OCI-LY7 (cell line): Measurements from ENCODE around the gene RALGAPA2. TPM values are rescaled to one million over a fixed set of nuclear protein-coding genes. Genes with fewer than 3 reads are reported as not detected.

ENCODE experiments used
- BruUV-seq: library from RNA; stranded (reverse); fragments of 400-500 nt; replicated peaks from 2 replicates; lab custom pipeline; 2021; lab: Mats Ljungman, UMichigan
- CTCF ChIA-PET: fragments of 300-600 bp; sonication (Branson Sonifier 250); formaldehyde crosslinking; loops from one replicate; lab custom pipeline; 2022; ENCODE audit warnings: antibody characterized with exemption; ENCODE audit not compliant: unreplicated experiment; lab: Charles Lee
- POLR2A ChIA-PET: fragments of 300-600 bp; sonication (Branson Sonifier 250); formaldehyde crosslinking; loops from one replicate; lab custom pipeline; 2022; ENCODE audit warnings: antibody characterized with exemption; lab: Charles Lee
- DNase-seq: peaks from one replicate; pipeline ENCODE4 v3.0.0-alpha.2; 2015; ENCODE audit warnings: low spot score
- H2AFZ ChIP-seq: fragments of 200-600 bp; sonication (generic), shearing (Covaris generic); 2 replicates; pipeline ENCODE4 v1.6.1; 2014; ENCODE audit warnings: mild to moderate bottlenecking, antibody characterized with exemption, low read length, moderate library complexity
- H3K27ac ChIP-seq: fragments of 200-600 bp; sonication (generic); 2 replicates; pipeline ENCODE4 v1.5.1; 2014; ENCODE audit warnings: mixed run types, low read depth, mild to moderate bottlenecking, moderate library complexity, low read length, inconsistent platforms; ENCODE audit not compliant: poor library complexity, severe bottlenecking
- H3K36me3 ChIP-seq: fragments of 200-600 bp; sonication (generic); 2 replicates; pipeline ENCODE4 v1.6.1; 2014; ENCODE audit warnings: mild to moderate bottlenecking, antibody characterized with exemption, low read length, moderate library complexity, mixed read lengths; ENCODE audit not compliant: insufficient read depth
- H3K4me1 ChIP-seq: fragments of 200-600 bp; sonication (generic); 2 replicates; pipeline ENCODE4 v1.5.1; 2014; ENCODE audit warnings: mild to moderate bottlenecking, low read length; ENCODE audit not compliant: insufficient read depth, poor library complexity, severe bottlenecking
- H3K4me2 ChIP-seq: fragments of 200-600 bp; sonication (generic); 2 replicates; pipeline ENCODE4 v1.6.1; 2014; ENCODE audit warnings: mild to moderate bottlenecking, low read length
- H3K4me3 ChIP-seq: fragments of 200-600 bp; sonication (generic); 2 replicates; pipeline ENCODE4 v1.5.1; 2014; ENCODE audit warnings: mild to moderate bottlenecking, low read depth, low read length; ENCODE audit not compliant: poor library complexity, severe bottlenecking
- H3K79me2 ChIP-seq: fragments of 200-600 bp; sonication (generic); 2 replicates; pipeline ENCODE4 v1.6.1; 2016; ENCODE audit warnings: low read depth, mild to moderate bottlenecking, low read length, moderate library complexity, mixed read lengths; ENCODE audit not compliant: insufficient read depth
- H3K9me2 ChIP-seq: fragments of 200-600 bp; sonication (generic); 2 replicates; pipeline ENCODE4 v1.6.1; 2016; ENCODE audit warnings: mild to moderate bottlenecking, low read length, mixed read lengths; ENCODE audit not compliant: insufficient read depth
- H3K9me3 ChIP-seq: fragments of 200-600 bp; sonication (generic); 2 replicates; pipeline ENCODE4 v1.6.1; 2014; ENCODE audit warnings: mild to moderate bottlenecking, mixed run types, low read length, mixed read lengths
- H4K20me1 ChIP-seq: fragments of 200-600 bp; sonication (generic); 2 replicates; pipeline ENCODE4 v1.6.1; 2014; ENCODE audit warnings: mild to moderate bottlenecking, antibody characterized with exemption, low read length, moderate library complexity, mixed read lengths; ENCODE audit not compliant: insufficient read depth
- CTCF ChIP-seq: fragments of 200-600 bp; sonication (generic); conservative IDR thresholded peaks from 2 replicates; pipeline ENCODE4 v1.5.1; 2014; ENCODE audit warnings: mild to moderate bottlenecking, antibody characterized with exemption, low read length, moderate library complexity, mixed read lengths
- EZH2phosphoT487 ChIP-seq: fragments of 200-600 bp; sonication (generic); IDR thresholded peaks from 2 replicates; pipeline ENCODE4 v1.6.1; 2018; ENCODE audit warnings: low read depth, borderline replicate concordance, mild to moderate bottlenecking, mixed run types, antibody characterized with exemption, low read length, moderate library complexity, mixed read lengths
- intact Hi-C: fragments of 100-400 bp; cut with micrococcal nuclease; formaldehyde crosslinking; loops from one replicate; pipeline ENCODE4 v1.10.0; 2022; ENCODE audit not compliant: unreplicated experiment
- total RNA-seq, 2 experiments: library from RNA; depleted of rRNA in 1 of 2; stranded (reverse); fragments of >200 nt in 1 of 2; shearing (Covaris generic) in 1 of 2; gene quantifications; 2 replicates each; pipeline ENCODE4 v1.2.3, GENCODE V29; 2014 to 2022

RALGAPA2 gene
- total RNA-seq, 2 experiments from 2014 or later = 9.1 to 17.8 TPM

GRCh38 chr20:20492521-20493332 lies 219.7 kb downstream of the RALGAPA2 start:
- H3K79me2 ChIP-seq = no peaks in the 10 kb centered on the region
- H3K4me1 ChIP-seq = no peaks in the 10 kb centered on the region
- ChIA-PET POLR2A (interaction anchor here (1.0 to 1.5 kb wide), 3 partner anchors 12 to 38 kb away, joined by 3 to 6 read pairs (median 5); no protein-coding TSS in a partner anchor), CTCF (interaction anchor here (0.6 kb wide), 1 partner anchor 196 kb away, joined by 3 read pairs; no protein-coding TSS in a partner anchor)
- H3K36me3 ChIP-seq = no peaks in the 10 kb centered on the region
- no peak overlapping the region for H2AFZ ChIP-seq
- H3K9me2 ChIP-seq = no peaks in the 10 kb centered on the region
- no peaks in the 10 kb centered on the region for H3K9me3 ChIP-seq
- intact Hi-C loops = no loop called here
- no peak overlapping the region for H3K27ac ChIP-seq
- DNase-seq = no peak
- no peak overlapping the region for H3K4me3 ChIP-seq
- TF ChIP-seq EZH2phosphoT487 (no peak), CTCF (no peak)
- no peak overlapping the region for H3K4me2 ChIP-seq
- H4K20me1 ChIP-seq = no peaks in the 10 kb centered on the region
- BruUV-seq = no TSS peak

DNA sequence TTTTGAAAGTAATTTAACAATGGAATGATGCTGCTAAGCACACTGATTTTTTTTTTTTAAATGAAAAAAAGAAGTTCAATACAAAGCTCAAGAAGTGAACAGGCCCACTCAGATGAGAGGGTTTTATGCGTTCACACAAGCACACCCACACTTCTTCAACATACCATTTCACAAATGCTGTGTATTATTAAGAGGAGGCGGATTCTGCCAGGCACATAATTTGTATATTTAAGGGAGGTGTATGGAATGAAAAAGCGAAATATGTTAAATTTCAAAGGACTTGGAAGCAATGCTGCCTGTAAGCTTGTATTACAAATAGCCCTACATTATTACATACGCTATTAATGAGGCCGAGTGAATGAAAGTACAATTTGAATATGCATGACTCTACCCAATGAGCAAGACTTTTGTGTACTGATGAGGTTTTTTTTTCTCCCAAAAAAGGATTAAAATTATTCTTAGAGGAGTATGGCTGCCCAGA lies 220.6 kb downstream of the RALGAPA2 start:
- no peaks in the 10 kb centered on the region for H3K4me1 ChIP-seq
- no TSS peak for BruUV-seq
- no peaks in the 10 kb centered on the region for H3K9me2 ChIP-seq
- H3K79me2 ChIP-seq = no peaks in the 10 kb centered on the region
- ChIA-PET CTCF (no interaction called here), POLR2A (interaction anchor here (1.1 kb wide), 1 partner anchor 39 kb away, joined by 3 read pairs; no protein-coding TSS in a partner anchor)
- no peak overlapping the region for H3K27ac ChIP-seq
- H3K9me3 ChIP-seq = no peaks in the 10 kb centered on the region
- H2AFZ ChIP-seq = no peak overlapping the region
- no peak overlapping the region for H3K4me2 ChIP-seq
- H3K4me3 ChIP-seq = no peak overlapping the region
- H4K20me1 ChIP-seq = no peaks in the 10 kb centered on the region
- TF ChIP-seq EZH2phosphoT487 (no peak), CTCF (no peak)
- intact Hi-C loops = no loop called here
- DNase-seq = no peak
- H3K36me3 ChIP-seq = no peaks in the 10 kb centered on the region
